Cardiac fibroblast (primary cell): ENCODE measurements around the gene NEMF.

Experiments
- DNase-seq, 2 donors: peaks; one replicate each; pipeline versions ENCODE4 v3.0.0 to v3.0.0-alpha.2; 2010; ENCODE audit warnings: low read depth in 2 of 2
- H3K4me3 ChIP-seq, 2 donors: replicated peaks in 1 of 2; 1 replicate in 1 of 2; 2 replicates in 1 of 2; pipeline ENCODE4 v1.5.1; 2011; ENCODE audit warnings: low read depth in 2 of 2, low read length in 2 of 2, mild to moderate bottlenecking in 2 of 2, moderate library complexity in 1 of 2
- TF ChIP-seq, protein P1 (sequence below): IDR thresholded peaks from one replicate; pipeline ENCODE4 v1.5.1; 2011; ENCODE audit warnings: low read depth, mild to moderate bottlenecking, low read length, inconsistent platforms

The NEMF gene

DNA sequence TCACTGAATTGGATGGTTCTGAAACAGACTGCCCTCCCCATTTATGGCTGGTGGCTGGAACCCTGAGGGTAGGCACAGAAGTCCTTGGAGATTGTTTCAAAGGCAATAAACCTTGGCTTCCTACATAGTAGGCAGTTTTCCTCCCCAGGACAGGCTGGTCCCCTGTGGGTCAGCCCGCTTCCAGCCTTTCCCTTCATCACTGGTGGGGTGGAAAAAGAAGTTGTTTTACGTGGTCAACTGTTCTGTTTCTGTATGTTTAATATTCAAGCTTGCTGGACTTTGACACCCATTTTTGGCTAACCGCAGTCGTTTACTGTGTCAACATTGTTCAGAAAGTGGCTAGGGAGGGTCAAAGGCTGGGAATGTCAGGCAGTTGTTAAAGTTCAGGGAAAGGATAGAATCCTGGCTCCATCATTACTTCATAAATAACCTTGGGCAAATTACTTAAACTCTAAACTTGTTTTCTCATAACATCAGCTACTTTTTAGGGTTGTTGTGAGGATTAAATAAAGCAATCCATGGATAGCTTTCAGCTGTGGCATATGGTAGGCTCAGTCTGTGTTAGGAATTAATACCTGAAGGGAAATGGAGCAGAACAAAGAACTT, 82.3 kb downstream of the NEMF start:
- DNase-seq: peak; percentile 12 to 41
- TF ChIP-seq, protein P1, sequence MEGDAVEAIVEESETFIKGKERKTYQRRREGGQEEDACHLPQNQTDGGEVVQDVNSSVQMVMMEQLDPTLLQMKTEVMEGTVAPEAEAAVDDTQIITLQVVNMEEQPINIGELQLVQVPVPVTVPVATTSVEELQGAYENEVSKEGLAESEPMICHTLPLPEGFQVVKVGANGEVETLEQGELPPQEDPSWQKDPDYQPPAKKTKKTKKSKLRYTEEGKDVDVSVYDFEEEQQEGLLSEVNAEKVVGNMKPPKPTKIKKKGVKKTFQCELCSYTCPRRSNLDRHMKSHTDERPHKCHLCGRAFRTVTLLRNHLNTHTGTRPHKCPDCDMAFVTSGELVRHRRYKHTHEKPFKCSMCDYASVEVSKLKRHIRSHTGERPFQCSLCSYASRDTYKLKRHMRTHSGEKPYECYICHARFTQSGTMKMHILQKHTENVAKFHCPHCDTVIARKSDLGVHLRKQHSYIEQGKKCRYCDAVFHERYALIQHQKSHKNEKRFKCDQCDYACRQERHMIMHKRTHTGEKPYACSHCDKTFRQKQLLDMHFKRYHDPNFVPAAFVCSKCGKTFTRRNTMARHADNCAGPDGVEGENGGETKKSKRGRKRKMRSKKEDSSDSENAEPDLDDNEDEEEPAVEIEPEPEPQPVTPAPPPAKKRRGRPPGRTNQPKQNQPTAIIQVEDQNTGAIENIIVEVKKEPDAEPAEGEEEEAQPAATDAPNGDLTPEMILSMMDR: no peak
- H3K4me3 ChIP-seq: no peak overlapping the region

DNA sequence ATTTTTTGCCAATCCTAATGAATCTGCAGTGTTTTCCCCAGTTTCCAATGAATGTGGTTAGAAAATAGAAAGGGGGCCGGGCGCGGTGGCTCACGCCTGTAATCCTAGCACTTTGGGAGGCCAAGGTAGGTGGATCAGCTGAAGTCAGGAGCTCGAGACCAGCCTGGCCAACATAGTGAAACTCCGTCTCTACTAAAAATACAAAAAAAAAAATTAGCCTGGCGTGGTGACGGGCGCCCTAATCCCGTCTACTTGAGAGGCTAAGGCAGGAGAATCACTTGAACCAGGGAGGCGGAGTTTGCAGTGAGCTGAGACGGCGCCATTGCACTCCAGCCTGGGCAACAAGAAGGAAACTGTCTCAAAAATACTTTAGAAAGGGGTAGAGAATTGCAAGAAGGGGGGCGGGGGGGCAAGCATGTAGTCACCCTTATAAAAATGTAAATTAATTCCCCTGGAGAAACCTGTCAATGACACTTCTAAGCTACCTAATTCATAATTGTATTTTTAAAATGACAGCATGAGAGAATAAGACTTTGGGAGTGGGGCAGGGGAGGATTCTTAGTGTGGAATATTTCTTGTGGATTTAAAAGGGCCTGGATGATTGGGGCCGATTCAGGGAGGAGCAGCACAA, 82.9 kb downstream of the NEMF start:
- H3K4me3 ChIP-seq: peak overlapping the region; percentile 95 to 96
- TF ChIP-seq, protein P1: no peak
- DNase-seq: no peak

DNA sequence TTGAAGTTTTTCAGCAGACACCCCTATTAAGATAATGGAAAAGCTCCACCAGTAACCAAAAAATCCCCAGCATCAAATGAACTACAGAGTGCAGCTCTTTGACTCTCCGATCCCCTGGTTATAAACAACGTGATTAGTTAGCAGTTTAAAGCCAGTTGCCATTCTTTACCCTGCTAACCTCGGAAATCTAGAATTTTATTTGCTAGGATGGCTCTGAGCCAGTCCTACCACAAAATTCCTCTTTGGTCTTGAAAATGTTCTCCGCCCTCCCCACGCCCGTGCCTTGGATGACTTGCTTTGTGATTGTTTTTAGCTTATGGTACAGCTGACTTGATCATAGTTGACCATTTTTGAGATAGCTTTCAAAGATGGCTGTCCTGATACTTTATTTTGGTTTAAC, 83.4 kb downstream of the NEMF start:
- peak overlapping the region; percentile 95 to 96 for H3K4me3 ChIP-seq
- TF ChIP-seq, protein P1: no peak
- DNase-seq: peak; percentile 45 to 70

DNA sequence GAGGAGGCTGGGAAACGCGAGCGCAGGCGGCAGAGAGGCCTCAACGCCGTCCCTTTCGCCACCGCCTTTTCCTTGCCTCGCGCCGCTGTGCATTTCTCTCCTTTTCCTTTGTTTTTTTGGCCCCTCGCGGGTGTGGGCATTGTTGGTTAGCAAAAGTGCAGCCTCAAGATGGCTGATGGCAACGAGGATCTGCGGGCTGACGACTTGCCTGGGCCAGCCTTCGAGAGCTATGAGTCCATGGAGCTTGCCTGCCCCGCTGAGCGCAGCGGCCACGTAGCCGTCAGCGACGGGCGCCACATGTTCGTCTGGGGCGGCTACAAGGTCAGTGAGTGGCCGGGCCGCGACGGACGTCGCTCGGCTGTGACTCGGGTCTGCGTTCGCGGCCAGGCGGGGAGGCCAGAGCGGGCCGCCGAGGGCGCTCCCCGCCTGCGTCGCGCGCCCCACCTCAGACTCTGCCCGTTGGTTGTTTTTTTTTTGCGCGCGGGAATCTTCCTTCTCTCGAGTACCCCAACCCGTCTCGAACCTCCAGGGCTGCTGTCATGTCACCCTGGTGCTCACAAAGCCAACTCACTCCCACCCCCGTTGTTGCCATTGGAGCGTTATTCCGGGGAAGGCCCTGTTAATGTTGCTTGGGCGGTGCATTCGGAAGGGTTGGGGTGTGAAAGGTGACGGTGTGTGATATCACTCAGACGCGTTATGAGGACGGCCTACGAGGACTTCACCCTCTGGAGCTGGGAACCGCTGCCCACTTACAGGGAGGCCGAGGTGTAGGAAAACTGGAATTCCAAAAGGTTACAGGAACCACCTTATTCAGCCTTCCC, 84.1 kb downstream of the NEMF start:
- TF ChIP-seq, protein P1: no peak
- H3K4me3 ChIP-seq: peak overlapping the region; percentile 95 to 96
- peak; percentile 71 to 73 for DNase-seq

DNA sequence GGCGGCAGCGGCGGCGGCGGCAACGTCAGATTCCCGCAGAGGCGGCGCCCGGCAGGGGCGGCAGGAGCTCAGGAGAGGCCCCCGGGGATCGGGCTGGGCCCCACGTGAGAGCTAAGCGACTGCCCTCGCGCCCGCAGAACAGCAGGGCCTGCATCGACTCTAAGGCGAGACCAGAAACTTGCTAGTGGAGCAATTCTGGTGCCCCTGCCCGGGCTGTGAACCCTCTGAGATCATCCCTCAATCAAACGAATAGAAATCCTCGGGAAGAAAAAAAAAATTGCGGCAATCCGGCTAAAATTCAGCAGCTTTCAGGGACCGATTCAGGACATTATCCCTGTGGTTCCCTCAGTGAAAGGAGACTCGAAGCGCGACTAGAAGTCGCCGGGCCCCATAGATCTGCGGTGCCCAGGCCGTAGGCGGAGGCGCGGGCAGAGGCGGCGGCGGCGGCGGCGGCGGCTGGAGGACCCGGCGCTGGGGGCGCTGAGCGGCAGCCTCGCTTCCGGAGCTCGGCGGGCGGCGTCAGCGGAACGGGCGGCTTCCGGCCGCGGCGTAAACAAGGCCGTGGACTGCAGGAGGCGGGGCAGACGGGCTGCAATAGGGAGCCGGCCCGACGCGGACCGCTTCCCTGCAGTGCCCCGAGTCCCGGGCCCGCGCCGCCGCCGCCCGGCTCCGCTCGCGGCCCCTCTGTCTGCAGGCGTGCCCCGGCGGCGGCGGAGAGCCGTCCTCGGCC, 84.9 kb downstream of the NEMF start, which contains the start of gene KLHDC2:
TSS of gene KLHDC2 (plus strand) at position 583 of the 730 bp plus-strand sequence. CDS start 316 bp downstream, outside the sequence.
- TF ChIP-seq, protein P1: no peak
- H3K4me3 ChIP-seq: peak within 1 kb of the TSS; percentile 95 to 96
- peak; percentile 88 to 94 for DNase-seq

DNA sequence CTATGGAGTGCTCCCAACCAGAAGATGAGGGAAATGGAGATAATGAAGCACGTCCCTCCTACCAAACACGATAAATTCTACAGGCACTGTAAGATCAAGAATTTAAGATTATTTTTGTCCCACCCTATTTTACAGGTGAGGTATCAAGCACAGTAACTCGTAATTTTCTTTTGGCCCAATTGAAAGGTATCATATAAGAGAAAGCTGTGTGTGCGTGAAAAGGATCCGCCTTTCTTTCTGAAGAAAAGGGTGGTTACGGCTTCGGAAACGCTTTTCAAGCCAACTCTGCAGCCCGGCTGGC, 85.4 kb downstream of the NEMF start:
- TF ChIP-seq, protein P1: no peak
- peak overlapping the region; percentile 95 to 96 for H3K4me3 ChIP-seq
- DNase-seq: no peak
